Activated CD8-positive, alpha-beta memory T cell treated with anti-CD3 and anti-CD28 coated beads, Interleukin-2, amount 50 U/mL, for 48 hours (primary cell): ENCODE results near the gene CDK7.
"Not testable (repeated sequence)": the region's sequence is repeated elsewhere in the genome, so short reads cannot be mapped to it uniquely, and the experiment has no call there.

Source experiments
- DNase-seq: peaks from one replicate; pipeline ENCODE4 v3.0.0-alpha.2; 2020

Gene CDK7

DNA sequence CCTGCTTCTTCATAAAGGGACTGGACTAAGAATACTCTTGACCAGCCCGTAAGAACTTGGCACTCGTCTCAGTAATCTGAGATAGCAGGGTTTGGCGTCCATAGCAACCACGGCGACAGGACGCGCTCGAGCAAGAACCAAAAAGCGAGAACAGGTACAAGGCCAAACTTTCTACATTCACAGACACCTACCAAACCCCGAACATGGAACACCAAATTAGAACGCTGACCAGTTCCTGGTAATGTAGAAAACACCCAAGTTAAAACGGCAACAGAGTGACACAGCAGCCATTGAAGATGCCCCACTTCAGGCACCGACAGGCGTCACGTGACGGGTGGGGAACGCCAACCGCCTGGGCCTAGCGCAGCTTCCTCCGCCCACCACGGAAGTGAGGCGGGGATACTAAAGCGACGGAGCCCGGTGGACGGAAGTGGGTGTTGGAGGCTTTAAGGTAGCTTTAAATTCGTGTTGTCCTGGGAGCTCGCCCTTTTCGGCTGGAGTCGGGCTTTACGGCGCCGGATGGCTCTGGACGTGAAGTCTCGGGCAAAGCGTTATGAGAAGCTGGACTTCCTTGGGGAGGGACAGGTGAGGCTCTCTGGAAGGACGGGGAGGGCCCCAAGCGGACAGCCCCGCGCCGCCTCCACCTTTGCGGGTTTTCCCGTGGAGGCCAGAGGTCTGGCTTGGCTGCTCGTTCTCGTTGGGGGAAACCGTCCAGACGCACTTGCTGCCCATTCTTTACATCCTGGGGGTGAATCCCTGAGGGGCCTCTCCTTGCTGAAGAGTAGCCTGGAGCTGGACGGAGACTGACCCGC is at the start of gene CDK7:
Gene CDK7 (plus strand): TSS at position 430 of the 812 bp plus-strand sequence. CDS start 90 bp downstream, at position 520.
- peak; percentile 93 for DNase-seq

- DNase-seq = no peak
These were observed 47.3 kb upstream of the CDK7 start for GRCh38 chr5:69187342-69187741.

- no peak for DNase-seq
These were observed 45.9 kb upstream of the CDK7 start for GRCh38 chr5:69188811-69189161.

- DNase-seq = peak; percentile 95
These were observed 45.3 kb upstream of the CDK7 start, which contains the start of gene CENPH for GRCh38 chr5:69189162-69190086. TSS of gene CENPH (plus strand) at chr5:69189583. CDS start at chr5:69189635, 52 bp downstream.

- no peak for DNase-seq
These were observed 32.2 kb upstream of the CDK7 start for GRCh38 chr5:69202497-69202896.

GRCh38 chr5:69206528-69207190 is 28.0 kb upstream of the CDK7 start:
- no peak for DNase-seq

GRCh38 chr5:69209602-69210001 is 25.1 kb upstream of the CDK7 start:
- no peak for DNase-seq

DNA sequence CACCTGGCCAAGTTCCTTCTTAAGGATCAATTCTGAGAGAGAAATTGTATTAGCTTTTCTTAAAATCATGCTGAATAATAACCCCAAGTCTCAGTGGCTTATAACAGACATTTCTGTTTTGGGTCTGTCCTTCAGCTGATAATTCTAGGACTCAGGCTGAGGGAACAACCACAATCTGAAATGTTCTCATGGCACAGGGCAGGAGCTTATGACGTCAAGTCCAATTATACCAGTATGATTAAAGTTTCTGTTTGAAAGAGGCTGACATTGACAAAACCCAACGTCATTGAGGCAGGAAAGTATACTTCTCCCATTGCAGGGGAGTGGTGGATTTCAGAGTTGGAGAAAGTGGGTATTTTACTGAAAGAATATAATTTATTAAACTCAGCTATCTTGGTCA is 23.5 kb upstream of the CDK7 start:
- DNase-seq = no peak

DNA sequence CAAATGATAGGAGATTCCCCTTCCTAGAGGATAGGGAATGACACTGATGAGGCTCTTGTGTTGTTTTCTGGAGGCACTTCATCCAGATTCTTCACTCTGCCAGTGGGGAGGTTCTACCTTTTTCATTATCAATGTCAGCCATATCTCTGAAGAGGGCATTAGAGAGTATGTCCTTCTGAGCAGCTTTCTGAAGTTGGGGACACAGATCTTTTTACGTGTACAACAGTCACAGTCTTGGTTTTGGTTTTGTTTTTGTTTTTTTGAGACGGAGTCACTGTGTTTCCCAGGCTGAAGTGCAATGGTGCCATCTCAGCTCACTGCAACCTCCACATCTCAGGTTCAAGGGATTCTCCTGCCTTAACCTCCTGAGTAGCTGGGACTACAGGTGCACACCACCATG is 22.7 kb upstream of the CDK7 start:
- no peak for DNase-seq

- no peak for DNase-seq
These were observed 21.0 kb upstream of the CDK7 start for GRCh38 chr5:69213513-69214215.

- no peak for DNase-seq
These were observed 17.6 kb upstream of the CDK7 start for GRCh38 chr5:69217151-69217511.

DNA sequence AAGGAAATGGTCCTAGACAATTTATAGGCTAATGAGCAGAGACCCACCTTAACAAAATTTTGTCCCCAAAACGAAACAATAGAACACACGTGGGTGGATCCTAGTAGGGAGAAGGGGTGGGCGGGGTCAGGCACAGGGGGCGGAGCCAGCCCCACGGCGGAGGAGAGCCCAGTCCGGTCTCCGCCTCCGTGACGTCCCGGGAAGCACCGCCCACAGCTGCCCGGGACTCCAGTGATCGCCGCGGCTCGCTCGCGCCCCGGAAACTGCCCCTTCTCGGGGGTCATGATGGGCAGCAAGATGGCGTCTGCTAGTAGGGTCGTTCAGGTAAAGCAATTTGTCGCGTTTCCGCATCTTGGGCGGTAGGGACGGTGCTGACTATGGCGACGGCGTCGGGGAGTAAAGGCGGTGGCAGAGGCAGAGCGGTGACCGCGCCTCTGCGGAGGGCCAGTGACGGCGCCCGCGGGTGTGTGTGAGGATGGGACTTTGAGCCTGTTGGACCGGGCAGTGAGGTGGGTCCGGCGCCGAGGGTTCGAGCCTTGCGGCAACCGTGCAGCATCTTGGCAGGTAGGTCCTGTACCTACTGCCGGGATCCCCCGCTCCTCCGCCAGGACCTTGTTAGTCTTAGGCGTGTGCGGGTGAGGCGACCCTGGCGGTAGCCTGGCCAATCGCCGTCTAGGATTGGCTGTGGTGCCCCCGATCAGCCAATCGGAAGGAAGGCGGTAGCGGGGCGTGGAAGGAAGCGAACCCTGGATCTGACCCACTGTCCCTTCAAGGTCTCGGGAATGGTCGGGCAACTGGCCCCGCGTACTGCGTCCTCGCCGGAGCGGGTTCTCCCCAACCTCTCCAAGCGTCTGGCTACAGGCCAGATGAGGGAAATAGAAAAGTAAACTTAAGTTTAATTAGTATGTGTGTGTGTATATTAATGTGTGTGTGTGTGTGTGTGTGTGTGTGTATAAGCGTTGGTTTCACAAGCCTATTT is 16.8 kb upstream of the CDK7 start:
- DNase-seq = peak; percentile 96

DNA sequence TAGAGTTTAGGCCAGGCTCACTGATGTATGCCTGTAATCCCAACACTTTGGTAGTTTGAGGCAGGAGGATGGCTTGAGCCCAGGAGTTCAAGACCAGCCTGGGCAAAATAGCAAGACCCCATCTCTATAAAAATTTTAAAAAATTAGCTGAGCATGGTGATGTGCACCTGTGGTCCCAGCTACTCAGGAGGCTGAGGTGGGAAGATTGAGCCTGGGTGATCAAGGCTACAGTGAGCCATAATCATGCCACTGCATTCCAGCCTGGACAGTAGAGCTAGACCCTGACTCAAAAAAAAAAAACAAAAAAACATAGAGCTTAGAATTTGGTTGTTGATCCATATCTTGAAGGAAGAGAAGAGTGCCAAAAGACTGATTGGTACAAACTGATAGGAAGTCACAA is 14.7 kb upstream of the CDK7 start:
- DNase-seq = no peak

DNA sequence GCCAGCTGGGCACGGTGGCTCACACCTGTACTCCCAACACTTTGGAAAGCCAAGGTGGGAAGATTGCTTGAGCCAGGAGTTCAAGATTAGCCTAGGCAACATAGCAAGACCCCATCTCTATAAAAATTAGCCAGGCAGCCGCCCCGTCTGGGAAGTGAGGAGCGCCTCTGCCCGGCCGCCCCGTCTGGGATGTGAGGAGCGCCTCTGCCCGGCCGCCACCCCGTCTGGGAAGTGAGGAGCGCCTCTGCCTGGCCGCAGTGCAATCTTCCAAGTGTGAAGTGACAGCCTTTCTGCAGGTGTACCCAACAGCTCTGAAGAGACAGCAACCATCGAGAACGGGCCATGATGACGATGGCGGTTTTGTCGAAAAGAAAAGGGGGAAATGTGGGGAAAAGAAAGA is 14.3 kb upstream of the CDK7 start:
- DNase-seq = not testable (repeated sequence)

DNA sequence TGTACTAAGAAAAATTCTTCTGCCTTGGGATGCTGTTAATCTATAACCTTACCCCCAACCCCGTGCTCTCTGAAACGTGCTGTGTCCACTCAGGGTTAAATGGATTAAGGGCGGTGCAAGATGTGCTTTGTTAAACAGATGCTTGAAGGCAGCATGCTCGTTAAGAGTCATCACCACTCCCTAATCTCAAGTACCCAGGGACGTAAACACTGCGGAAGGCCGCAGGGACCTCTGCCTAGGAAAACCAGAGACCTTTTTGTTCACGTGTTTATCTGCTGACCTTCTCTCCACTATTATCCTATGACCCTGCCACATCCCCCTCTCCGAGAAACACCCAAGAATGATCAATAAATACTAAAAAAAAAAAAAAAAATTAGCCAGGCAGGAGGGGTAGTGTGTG is 13.9 kb upstream of the CDK7 start:
- DNase-seq = not testable (repeated sequence)

- no peak for DNase-seq
These were observed 10.2 kb upstream of the CDK7 start for GRCh38 chr5:69224520-69224919.

- DNase-seq = no peak
These were observed 8.8 kb upstream of the CDK7 start for GRCh38 chr5:69225860-69226259.

GRCh38 chr5:69230181-69230580 is 4.5 kb upstream of the CDK7 start:
- DNase-seq = no peak

DNA sequence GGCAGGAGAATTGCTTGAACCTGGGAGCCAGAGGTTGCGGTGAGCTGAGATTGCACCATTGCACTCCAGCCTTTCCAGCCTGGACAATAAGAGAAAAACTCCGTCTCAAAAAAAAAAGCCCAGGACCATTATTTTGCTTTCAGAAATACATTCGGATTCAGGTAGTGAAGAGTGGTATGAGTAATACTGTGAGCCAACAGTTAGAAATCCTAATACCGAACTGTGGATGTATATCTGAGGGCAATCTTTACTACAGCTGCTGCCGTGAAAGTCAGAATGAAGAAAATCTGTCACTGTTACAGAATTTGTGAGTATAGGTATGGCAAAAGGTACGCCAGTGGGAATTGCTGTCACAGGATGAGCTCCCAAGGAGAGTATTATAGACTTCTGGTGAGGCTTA is 3.4 kb upstream of the CDK7 start:
- no peak for DNase-seq

- DNase-seq = no peak
These were observed 2.8 kb upstream of the CDK7 start for GRCh38 chr5:69231851-69232250.

GRCh38 chr5:69236733-69237132 is 2.0 kb downstream of the CDK7 start:
- not testable (repeated sequence) for DNase-seq

DNA sequence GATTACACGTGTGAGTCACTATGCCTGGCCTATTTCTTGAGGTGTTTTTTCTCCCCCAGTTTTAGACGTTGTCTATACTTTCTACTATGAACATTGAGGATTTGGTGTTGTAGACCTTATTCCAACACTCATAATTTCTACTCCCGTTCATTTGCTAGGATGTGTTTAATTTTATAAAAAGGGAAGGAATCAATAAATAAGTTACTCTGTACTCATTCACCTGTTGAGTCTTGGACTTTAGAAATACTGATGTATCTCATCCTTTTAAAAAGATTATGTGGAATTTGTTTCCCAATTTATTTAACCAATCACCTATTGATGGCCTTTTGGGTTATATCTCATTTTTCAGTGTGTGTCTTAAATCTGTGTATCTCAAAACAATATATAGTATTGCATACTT is 3.2 kb downstream of the CDK7 start:
- no peak for DNase-seq
